ENCODE results near the gene RNF213.

GRCh38 chr17:80265205-80266068, 4.8 kb downstream of the RNF213 start:
- no peak for TF ChIP-seq EZH2phosphoT487 (conservative IDR thresholded peaks at IDR 0.05; ENCODE audit: low read length)
- TF ChIP-seq, protein P1, sequence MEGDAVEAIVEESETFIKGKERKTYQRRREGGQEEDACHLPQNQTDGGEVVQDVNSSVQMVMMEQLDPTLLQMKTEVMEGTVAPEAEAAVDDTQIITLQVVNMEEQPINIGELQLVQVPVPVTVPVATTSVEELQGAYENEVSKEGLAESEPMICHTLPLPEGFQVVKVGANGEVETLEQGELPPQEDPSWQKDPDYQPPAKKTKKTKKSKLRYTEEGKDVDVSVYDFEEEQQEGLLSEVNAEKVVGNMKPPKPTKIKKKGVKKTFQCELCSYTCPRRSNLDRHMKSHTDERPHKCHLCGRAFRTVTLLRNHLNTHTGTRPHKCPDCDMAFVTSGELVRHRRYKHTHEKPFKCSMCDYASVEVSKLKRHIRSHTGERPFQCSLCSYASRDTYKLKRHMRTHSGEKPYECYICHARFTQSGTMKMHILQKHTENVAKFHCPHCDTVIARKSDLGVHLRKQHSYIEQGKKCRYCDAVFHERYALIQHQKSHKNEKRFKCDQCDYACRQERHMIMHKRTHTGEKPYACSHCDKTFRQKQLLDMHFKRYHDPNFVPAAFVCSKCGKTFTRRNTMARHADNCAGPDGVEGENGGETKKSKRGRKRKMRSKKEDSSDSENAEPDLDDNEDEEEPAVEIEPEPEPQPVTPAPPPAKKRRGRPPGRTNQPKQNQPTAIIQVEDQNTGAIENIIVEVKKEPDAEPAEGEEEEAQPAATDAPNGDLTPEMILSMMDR (IDR thresholded peaks at IDR 0.05; ENCODE audit: insufficient read depth, low read length, poor library complexity, severe bottlenecking), result no peak

Data from SU-DHL-6 (cell line).